OCI-LY7 (cell line): ENCODE results near the gene MRPL2. TPM values are rescaled to one million over a fixed set of nuclear protein-coding genes. Genes with fewer than 3 reads are reported as not detected.

Experiments used
- BruUV-seq: library from RNA; stranded (reverse); fragments of 400-500 nt; replicated peaks from 2 replicates; lab custom pipeline; 2021; lab: Mats Ljungman, UMichigan
- CTCF ChIA-PET: fragments of 300-600 bp; sonication (Branson Sonifier 250); formaldehyde crosslinking; loops from one replicate; lab custom pipeline; 2022; ENCODE audit warnings: antibody characterized with exemption; ENCODE audit not compliant: unreplicated experiment; lab: Charles Lee
- POLR2A ChIA-PET: fragments of 300-600 bp; sonication (Branson Sonifier 250); formaldehyde crosslinking; loops from one replicate; lab custom pipeline; 2022; ENCODE audit warnings: antibody characterized with exemption; lab: Charles Lee
- DNase-seq: peaks from one replicate; pipeline ENCODE4 v3.0.0-alpha.2; 2015; ENCODE audit warnings: low spot score
- H2AFZ ChIP-seq: fragments of 200-600 bp; sonication (generic), shearing (Covaris generic); 2 replicates; pipeline ENCODE4 v1.6.1; 2014; ENCODE audit warnings: mild to moderate bottlenecking, antibody characterized with exemption, low read length, moderate library complexity
- H3K27ac ChIP-seq: fragments of 200-600 bp; sonication (generic); 2 replicates; pipeline ENCODE4 v1.5.1; 2014; ENCODE audit warnings: mixed run types, low read depth, mild to moderate bottlenecking, moderate library complexity, low read length, inconsistent platforms; ENCODE audit not compliant: poor library complexity, severe bottlenecking
- H3K36me3 ChIP-seq: fragments of 200-600 bp; sonication (generic); 2 replicates; pipeline ENCODE4 v1.6.1; 2014; ENCODE audit warnings: mild to moderate bottlenecking, antibody characterized with exemption, low read length, moderate library complexity, mixed read lengths; ENCODE audit not compliant: insufficient read depth
- H3K4me1 ChIP-seq: fragments of 200-600 bp; sonication (generic); 2 replicates; pipeline ENCODE4 v1.5.1; 2014; ENCODE audit warnings: mild to moderate bottlenecking, low read length; ENCODE audit not compliant: insufficient read depth, poor library complexity, severe bottlenecking
- H3K4me2 ChIP-seq: fragments of 200-600 bp; sonication (generic); 2 replicates; pipeline ENCODE4 v1.6.1; 2014; ENCODE audit warnings: mild to moderate bottlenecking, low read length
- H3K4me3 ChIP-seq: fragments of 200-600 bp; sonication (generic); 2 replicates; pipeline ENCODE4 v1.5.1; 2014; ENCODE audit warnings: mild to moderate bottlenecking, low read depth, low read length; ENCODE audit not compliant: poor library complexity, severe bottlenecking
- H3K79me2 ChIP-seq: fragments of 200-600 bp; sonication (generic); 2 replicates; pipeline ENCODE4 v1.6.1; 2016; ENCODE audit warnings: low read depth, mild to moderate bottlenecking, low read length, moderate library complexity, mixed read lengths; ENCODE audit not compliant: insufficient read depth
- H3K9me2 ChIP-seq: fragments of 200-600 bp; sonication (generic); 2 replicates; pipeline ENCODE4 v1.6.1; 2016; ENCODE audit warnings: mild to moderate bottlenecking, low read length, mixed read lengths; ENCODE audit not compliant: insufficient read depth
- H3K9me3 ChIP-seq: fragments of 200-600 bp; sonication (generic); 2 replicates; pipeline ENCODE4 v1.6.1; 2014; ENCODE audit warnings: mild to moderate bottlenecking, mixed run types, low read length, mixed read lengths
- H4K20me1 ChIP-seq: fragments of 200-600 bp; sonication (generic); 2 replicates; pipeline ENCODE4 v1.6.1; 2014; ENCODE audit warnings: mild to moderate bottlenecking, antibody characterized with exemption, low read length, moderate library complexity, mixed read lengths; ENCODE audit not compliant: insufficient read depth
- CTCF ChIP-seq: fragments of 200-600 bp; sonication (generic); conservative IDR thresholded peaks from 2 replicates; pipeline ENCODE4 v1.5.1; 2014; ENCODE audit warnings: mild to moderate bottlenecking, antibody characterized with exemption, low read length, moderate library complexity, mixed read lengths
- EZH2phosphoT487 ChIP-seq: fragments of 200-600 bp; sonication (generic); IDR thresholded peaks from 2 replicates; pipeline ENCODE4 v1.6.1; 2018; ENCODE audit warnings: low read depth, borderline replicate concordance, mild to moderate bottlenecking, mixed run types, antibody characterized with exemption, low read length, moderate library complexity, mixed read lengths
- intact Hi-C: fragments of 100-400 bp; cut with micrococcal nuclease; formaldehyde crosslinking; loops from one replicate; pipeline ENCODE4 v1.10.0; 2022; ENCODE audit not compliant: unreplicated experiment
- total RNA-seq, 2 experiments: library from RNA; depleted of rRNA in 1 of 2; stranded (reverse); fragments of >200 nt in 1 of 2; shearing (Covaris generic) in 1 of 2; gene quantifications; 2 replicates each; pipeline ENCODE4 v1.2.3, GENCODE V29; 2014 to 2022

The MRPL2 gene
- total RNA-seq, 2 experiments from 2014 or later = 25.8 to 81.7 TPM

GRCh38 chr6:43034190-43034525, 25.1 kb downstream of the MRPL2 start:
- Histone ChIP-seq H3K9me3 (no peaks in the 10 kb centered on the region), H3K4me3 (no peak overlapping the region), H4K20me1 (no peaks in the 10 kb centered on the region), H2AFZ (no peak overlapping the region), H3K36me3 (peaks cover 73% of the 10 kb centered on the region), H3K4me1 (no peaks in the 10 kb centered on the region), H3K79me2 (no peaks in the 10 kb centered on the region), H3K4me2 (no peak overlapping the region), H3K27ac (no peak overlapping the region), H3K9me2 (no peaks in the 10 kb centered on the region)
- no peak for TF ChIP-seq EZH2phosphoT487
- ChIA-PET CTCF (no interaction called here), POLR2A (interaction anchor here (1.3 kb wide), 1 partner anchor 13 kb away, joined by 5 read pairs; the partner anchor contains the start of gene RRP36)
- intact Hi-C loops = no loop called here
- no TSS peak for BruUV-seq
- DNase-seq = no peak

GRCh38 chr6:43033496-43034189, 25.6 kb downstream of the MRPL2 start:
- CTCF ChIA-PET = interaction anchor here (1.1 kb wide), 1 partner anchor 140 kb away, joined by 8 read pairs; no protein-coding TSS in a partner anchor
- Histone ChIP-seq H3K27ac (no peak overlapping the region), H2AFZ (no peak overlapping the region), H3K4me1 (no peaks in the 10 kb centered on the region), H3K9me2 (no peaks in the 10 kb centered on the region), H3K4me2 (no peak overlapping the region), H3K79me2 (no peaks in the 10 kb centered on the region), H4K20me1 (no peaks in the 10 kb centered on the region), H3K9me3 (no peaks in the 10 kb centered on the region), H3K4me3 (no peak overlapping the region), H3K36me3 (peaks cover 73% of the 10 kb centered on the region)
- intact Hi-C loops = no loop called here
- POLR2A ChIA-PET = interaction anchor here (1.3 kb wide), 1 partner anchor 13 kb away, joined by 5 read pairs; the partner anchor contains the start of gene RRP36
- no peak for DNase-seq
- no peak for TF ChIP-seq CTCF
- TF ChIP-seq EZH2phosphoT487 = no peak
- TSS peak; percentile 45 for BruUV-seq

GRCh38 chr6:43032326-43032725, 26.9 kb downstream of the MRPL2 start:
- BruUV-seq = no TSS peak
- Histone ChIP-seq H3K4me2 (no peak overlapping the region), H4K20me1 (no peaks in the 10 kb centered on the region), H3K36me3 (peaks cover 77% of the 10 kb centered on the region), H3K9me2 (no peaks in the 10 kb centered on the region), H3K4me3 (no peak overlapping the region), H2AFZ (no peak overlapping the region), H3K79me2 (no peaks in the 10 kb centered on the region), H3K4me1 (no peaks in the 10 kb centered on the region), H3K27ac (no peak overlapping the region), H3K9me3 (no peaks in the 10 kb centered on the region)
- ChIA-PET POLR2A (no interaction called here), CTCF (interaction anchor here (1.1 kb wide), 1 partner anchor 142 kb away, joined by 8 read pairs; no protein-coding TSS in a partner anchor)
- intact Hi-C loops = no loop called here
- no peak for DNase-seq
- no peak for TF ChIP-seq EZH2phosphoT487
- TF ChIP-seq CTCF = no peak
